Activated CD4-positive, alpha-beta memory T cell treated with anti-CD3 and anti-CD28 coated beads for 36 hours (primary cell): ENCODE results near the gene EME1. TPM values are rescaled to one million over a fixed set of nuclear protein-coding genes. Genes with fewer than 3 reads are reported as not detected.

Source experiments
- CTCF ChIA-PET: fragments of 350-600 bp; sonication (Branson Sonifier 250); formaldehyde crosslinking; loops from one replicate; lab custom pipeline; 2021; ENCODE audit warnings: antibody characterized with exemption, inconsistent platforms; lab: Charles Lee
- POLR2A ChIA-PET: fragments of 350-600 bp; sonication (Branson Sonifier 250); formaldehyde crosslinking; loops from one replicate; lab custom pipeline; 2021; ENCODE audit warnings: antibody characterized with exemption; lab: Charles Lee
- DNase-seq: peaks from one replicate; pipeline ENCODE4 v3.0.0-alpha.2; 2020
- H3K27ac Mint-ChIP-seq: one replicate; pipeline ENCODE4 v1.8.0; 2021; ENCODE audit warnings: mixed read lengths
- H3K27me3 Mint-ChIP-seq: one replicate; pipeline ENCODE4 v1.8.0; 2021; ENCODE audit warnings: mixed read lengths
- H3K36me3 Mint-ChIP-seq: one replicate; pipeline ENCODE4 v1.8.0; 2021; ENCODE audit warnings: mixed read lengths
- H3K4me1 Mint-ChIP-seq: one replicate; pipeline ENCODE4 v1.8.0; 2021; ENCODE audit warnings: low read depth, mixed read lengths
- H3K4me3 Mint-ChIP-seq: one replicate; pipeline ENCODE4 v1.8.0; 2021; ENCODE audit warnings: mild to moderate bottlenecking, mixed read lengths
- H3K9me3 Mint-ChIP-seq: one replicate; pipeline ENCODE4 v1.8.0; 2021; ENCODE audit warnings: mixed read lengths
- intact Hi-C: fragments of 100-400 bp; cut with micrococcal nuclease; formaldehyde crosslinking; loops from one replicate; pipeline ENCODE4 v1.15.1; 2023
- total RNA-seq, 2 experiments: library from RNA; stranded (reverse); gene quantifications; one replicate each; pipeline ENCODE4 v1.2.3, GENCODE V29; 2021

EME1 gene
- total RNA-seq, 2 experiments from 2014 or later, result 47.7 to 48.1 TPM

GRCh38 chr17:50381920-50382319 lies 8.9 kb downstream of the EME1 start:
- Mint-ChIP-seq H3K27me3 (no peaks in the 10 kb centered on the region), H3K4me3 (no peak overlapping the region), H3K36me3 (peaks cover 64% of the 10 kb centered on the region), H3K9me3 (no peaks in the 10 kb centered on the region), H3K27ac (no peak overlapping the region), H3K4me1 (no peaks in the 10 kb centered on the region)
- DNase-seq, result no peak
- ChIA-PET CTCF (interaction anchor here (2.0 to 5.7 kb wide), 3 partner anchors 9 to 20 kb away, joined by 7 to 37 read pairs (median 24); partner anchors contain the start of gene LRRC59), POLR2A (interaction anchor here (0.9 kb wide), 1 partner anchor 15 kb away, joined by 4 read pairs; the partner anchor contains the start of gene LRRC59)
- intact Hi-C loops, result no loop called here

GRCh38 chr17:50382931-50383330 lies 9.9 kb downstream of the EME1 start:
- Mint-ChIP-seq H3K27ac (no peak overlapping the region), H3K9me3 (no peaks in the 10 kb centered on the region), H3K36me3 (peaks cover 71% of the 10 kb centered on the region), H3K4me3 (no peak overlapping the region), H3K4me1 (no peaks in the 10 kb centered on the region), H3K27me3 (no peaks in the 10 kb centered on the region)
- CTCF ChIA-PET, result interaction anchor here (3.2 to 5.7 kb wide), 2 partner anchors 14 to 21 kb away, joined by 24 to 37 read pairs; partner anchors contain the start of gene LRRC59
- intact Hi-C loops, result no loop called here
- DNase-seq, result no peak
- POLR2A ChIA-PET, result no interaction called here

GRCh38 chr17:50386510-50386909 lies 13.5 kb downstream of the EME1 start:
- DNase-seq, result no peak
- peaks cover 65% of the 10 kb centered on the region for H3K36me3 Mint-ChIP-seq
- no peaks in the 10 kb centered on the region for H3K27me3 Mint-ChIP-seq
- ChIA-PET CTCF (interaction anchor here (2.9 kb wide), 1 partner anchor 11 kb away, joined by 19 read pairs; the partner anchor contains the start of gene LRRC59), POLR2A (no interaction called here)
- no peak overlapping the region for H3K27ac Mint-ChIP-seq
- H3K9me3 Mint-ChIP-seq, result no peaks in the 10 kb centered on the region
- no peak overlapping the region for H3K4me3 Mint-ChIP-seq
- H3K4me1 Mint-ChIP-seq, result no peaks in the 10 kb centered on the region
- intact Hi-C loops, result no loop called here

GRCh38 chr17:50388728-50389127 lies 15.7 kb downstream of the EME1 start:
- peaks cover 3% of the 10 kb centered on the region for H3K4me1 Mint-ChIP-seq
- no peak overlapping the region for H3K4me3 Mint-ChIP-seq
- H3K9me3 Mint-ChIP-seq, result no peaks in the 10 kb centered on the region
- CTCF ChIA-PET, result interaction anchor here (1.0 to 1.1 kb wide), 2 partner anchors 9 to 27 kb away, joined by 3 to 4 read pairs; partner anchors contain the start of gene LRRC59
- no peak overlapping the region for H3K27ac Mint-ChIP-seq
- POLR2A ChIA-PET, result interaction anchor here (1.3 kb wide), 1 partner anchor 9 kb away, joined by 3 read pairs; the partner anchor contains the start of gene LRRC59
- no peak for DNase-seq
- H3K27me3 Mint-ChIP-seq, result no peaks in the 10 kb centered on the region
- intact Hi-C loops, result no loop called here
- H3K36me3 Mint-ChIP-seq, result peaks cover 68% of the 10 kb centered on the region

- intact Hi-C loops, result no loop called here
- CTCF ChIA-PET, result interaction anchor here (1.1 kb wide), 1 partner anchor 27 kb away, joined by 3 read pairs; no protein-coding TSS in a partner anchor
- no peak for DNase-seq
- Mint-ChIP-seq H3K4me3 (no peak overlapping the region), H3K36me3 (peaks cover 71% of the 10 kb centered on the region), H3K27ac (no peak overlapping the region), H3K9me3 (no peaks in the 10 kb centered on the region), H3K4me1 (peaks cover 7% of the 10 kb centered on the region), H3K27me3 (no peaks in the 10 kb centered on the region)
- POLR2A ChIA-PET, result interaction anchor here (1.3 to 2.5 kb wide), 2 partner anchors 8 to 16 kb away, joined by 3 to 5 read pairs; partner anchors contain the start of gene LRRC59
Measured at GRCh38 chr17:50389534-50389933, 16.5 kb downstream of the EME1 start.

- peaks cover 58% of the 10 kb centered on the region for H3K36me3 Mint-ChIP-seq
- intact Hi-C loops, result no loop called here
- POLR2A ChIA-PET, result interaction anchor here (1.1 kb wide), 1 partner anchor 13 kb away, joined by 3 read pairs; no protein-coding TSS in a partner anchor
- H3K9me3 Mint-ChIP-seq, result no peaks in the 10 kb centered on the region
- CTCF ChIA-PET, result no interaction called here
- H3K27me3 Mint-ChIP-seq, result no peaks in the 10 kb centered on the region
- H3K4me1 Mint-ChIP-seq, result peaks cover 25% of the 10 kb centered on the region
- H3K4me3 Mint-ChIP-seq, result no peak overlapping the region
- no peak for DNase-seq
- no peak overlapping the region for H3K27ac Mint-ChIP-seq
Measured at GRCh38 chr17:50392621-50393020, 19.6 kb downstream of the EME1 start.

GRCh38 chr17:50393700-50394099 lies 20.7 kb downstream of the EME1 start:
- H3K36me3 Mint-ChIP-seq, result peaks cover 48% of the 10 kb centered on the region
- H3K9me3 Mint-ChIP-seq, result no peaks in the 10 kb centered on the region
- DNase-seq, result no peak
- intact Hi-C loops, result no loop called here
- ChIA-PET POLR2A (interaction anchor here (0.5 kb wide), 1 partner anchor 311 kb away, joined by 3 read pairs; no protein-coding TSS in a partner anchor), CTCF (no interaction called here)
- peaks cover 27% of the 10 kb centered on the region for H3K4me1 Mint-ChIP-seq
- H3K4me3 Mint-ChIP-seq, result no peak overlapping the region
- H3K27me3 Mint-ChIP-seq, result no peaks in the 10 kb centered on the region
- no peak overlapping the region for H3K27ac Mint-ChIP-seq

- ChIA-PET POLR2A (no interaction called here), CTCF (interaction anchor here (5.5 kb wide), 1 partner anchor 33 kb away, joined by 79 read pairs; no protein-coding TSS in a partner anchor)
- H3K4me3 Mint-ChIP-seq, result peak overlapping the region; percentile 39
- peaks cover 41% of the 10 kb centered on the region for H3K36me3 Mint-ChIP-seq
- H3K27me3 Mint-ChIP-seq, result no peaks in the 10 kb centered on the region
- H3K9me3 Mint-ChIP-seq, result peaks cover 3% of the 10 kb centered on the region
- intact Hi-C loops, result loop anchor here (5.0 kb wide), 1 partner anchor 32 kb away; no protein-coding TSS in a partner anchor
- peaks cover 27% of the 10 kb centered on the region for H3K4me1 Mint-ChIP-seq
- H3K27ac Mint-ChIP-seq, result no peak overlapping the region
- no peak for DNase-seq
Measured at GRCh38 chr17:50394711-50395110, 21.7 kb downstream of the EME1 start.

GRCh38 chr17:50396261-50397110 lies 23.5 kb downstream of the EME1 start:
- Mint-ChIP-seq H3K9me3 (peaks cover 5% of the 10 kb centered on the region), H3K27ac (peak overlapping the region; percentile 82), H3K27me3 (no peaks in the 10 kb centered on the region), H3K4me1 (peaks cover 27% of the 10 kb centered on the region), H3K4me3 (peak overlapping the region; percentile 94), H3K36me3 (peaks cover 30% of the 10 kb centered on the region)
- peak; percentile 38 for DNase-seq
- intact Hi-C loops, result loop anchor here (1.0 to 5.0 kb wide), 3 partner anchors 24 to 83 kb away; partner anchors contain the start of genes EME1 and MRPL27
- CTCF ChIA-PET, result interaction anchor here (0.7 to 5.5 kb wide), 37 partner anchors 8 to 446 kb away, joined by 3 to 79 read pairs (median 5); partner anchors contain the start of genes ACSF2, COL1A1, EME1 and MRPL27
- POLR2A ChIA-PET, result interaction anchor here (0.8 to 3.1 kb wide), 14 partner anchors 24 to 323 kb away, joined by 3 to 17 read pairs (median 4); partner anchors contain the start of genes EME1, LUC7L3, MRPL27 and RSAD1

- CTCF ChIA-PET, result interaction anchor here (0.7 to 5.5 kb wide), 41 partner anchors 8 to 445 kb away, joined by 3 to 79 read pairs (median 5); partner anchors contain the start of genes ACSF2, COL1A1, EME1 and MRPL27
- POLR2A ChIA-PET, result interaction anchor here (0.7 to 3.1 kb wide), 14 partner anchors 9 to 322 kb away, joined by 3 to 17 read pairs (median 4); partner anchors contain the start of genes EME1, LUC7L3, MRPL27 and RSAD1
- Mint-ChIP-seq H3K9me3 (peaks cover 5% of the 10 kb centered on the region), H3K4me3 (peak within 1 kb of the TSS; percentile 94), H3K27ac (peak within 1 kb of the TSS; percentile 82), H3K4me1 (peaks cover 27% of the 10 kb centered on the region), H3K36me3 (peaks cover 28% of the 10 kb centered on the region), H3K27me3 (no peaks in the 10 kb centered on the region)
- intact Hi-C loops, result loop anchor here (2.0 to 5.0 kb wide), 2 partner anchors 25 to 35 kb away; partner anchors contain the start of genes EME1 and MRPL27
- peak; percentile 95 for DNase-seq
Measured at GRCh38 chr17:50397111-50397918, 24.3 kb downstream of the EME1 start, which contains the start of gene LRRC59. LRRC59 (minus strand) TSS chr17:50397523; CDS start chr17:50397317, 206 bp downstream.
